T-helper 1 cell treated with Interleukin-12 subunit alpha and Interleukin-12 subunit beta and Interleukin-4 antibody, amounts not matched to agents 30 μg/mL and 1 μg/mL, for 36 hours (primary cell): ENCODE data around the gene CRACR2B.

Experiments
- H3K27ac Mint-ChIP-seq: one replicate; pipeline ENCODE4 v1.8.0; 2021; ENCODE audit warnings: mild to moderate bottlenecking, mixed read lengths
- H3K27me3 Mint-ChIP-seq: one replicate; pipeline ENCODE4 v1.8.0; 2021; ENCODE audit warnings: low read depth, mixed read lengths
- H3K36me3 Mint-ChIP-seq: one replicate; pipeline ENCODE4 v1.8.0; 2021; ENCODE audit warnings: low read depth, mixed read lengths
- H3K4me1 Mint-ChIP-seq: one replicate; pipeline ENCODE4 v1.8.0; 2021; ENCODE audit warnings: low read depth, mixed read lengths
- H3K4me3 Mint-ChIP-seq: one replicate; pipeline ENCODE4 v1.8.0; 2021; ENCODE audit warnings: mild to moderate bottlenecking, moderate library complexity, mixed read lengths
- H3K9me3 Mint-ChIP-seq: one replicate; pipeline ENCODE4 v1.8.0; 2021; ENCODE audit warnings: mixed read lengths

Gene CRACR2B

GRCh38 chr11:833849-834311 is 6.2 kb downstream of the CRACR2B start:
- peaks cover 26% of the 10 kb centered on the region for H3K27me3 Mint-ChIP-seq
- no peaks in the 10 kb centered on the region for H3K9me3 Mint-ChIP-seq
- peaks cover 2% of the 10 kb centered on the region for H3K4me1 Mint-ChIP-seq
- H3K36me3 Mint-ChIP-seq = peaks cover 1% of the 10 kb centered on the region
- H3K27ac Mint-ChIP-seq = no peak overlapping the region
- H3K4me3 Mint-ChIP-seq = peak overlapping the region; percentile 42

- H3K4me3 Mint-ChIP-seq = no peak overlapping the region
- H3K36me3 Mint-ChIP-seq = peaks cover 3% of the 10 kb centered on the region
- peaks cover 19% of the 10 kb centered on the region for H3K27me3 Mint-ChIP-seq
- H3K4me1 Mint-ChIP-seq = peaks cover 2% of the 10 kb centered on the region
- no peaks in the 10 kb centered on the region for H3K9me3 Mint-ChIP-seq
- no peak overlapping the region for H3K27ac Mint-ChIP-seq
Measured at GRCh38 chr11:834371-835316, 6.9 kb downstream of the CRACR2B start.

GRCh38 chr11:836274-836673 is 8.6 kb downstream of the CRACR2B start:
- H3K36me3 Mint-ChIP-seq = peaks cover 3% of the 10 kb centered on the region
- H3K4me1 Mint-ChIP-seq = peaks cover 11% of the 10 kb centered on the region
- no peak overlapping the region for H3K4me3 Mint-ChIP-seq
- H3K27ac Mint-ChIP-seq = no peak overlapping the region
- H3K9me3 Mint-ChIP-seq = no peaks in the 10 kb centered on the region
- peaks cover 11% of the 10 kb centered on the region for H3K27me3 Mint-ChIP-seq

GRCh38 chr11:836700-837099 is 9.0 kb downstream of the CRACR2B start:
- H3K27me3 Mint-ChIP-seq = peaks cover 7% of the 10 kb centered on the region

GRCh38 chr11:837189-837989 is 9.7 kb downstream of the CRACR2B start:
- Mint-ChIP-seq H3K4me1 (peaks cover 11% of the 10 kb centered on the region), H3K27ac (no peak overlapping the region), H3K36me3 (peaks cover 3% of the 10 kb centered on the region), H3K9me3 (no peaks in the 10 kb centered on the region), H3K27me3 (no peaks in the 10 kb centered on the region), H3K4me3 (no peak overlapping the region)

More at GRCh38 chr11:836700-837099, 9.0 kb downstream of the CRACR2B start:
- Mint-ChIP-seq H3K9me3 (no peaks in the 10 kb centered on the region), H3K27ac (no peak overlapping the region), H3K4me1 (peaks cover 11% of the 10 kb centered on the region), H3K4me3 (no peak overlapping the region), H3K36me3 (peaks cover 3% of the 10 kb centered on the region)

GRCh38 chr11:837990-838307 is 10.2 kb downstream of the CRACR2B start:
- Mint-ChIP-seq H3K36me3 (peaks cover 3% of the 10 kb centered on the region), H3K4me3 (no peak overlapping the region), H3K27ac (no peak overlapping the region)

GRCh38 chr11:838441-839279 is 10.9 kb downstream of the CRACR2B start:
- Mint-ChIP-seq H3K4me1 (peaks cover 12% of the 10 kb centered on the region), H3K27me3 (no peaks in the 10 kb centered on the region), H3K4me3 (no peak overlapping the region), H3K9me3 (no peaks in the 10 kb centered on the region), H3K27ac (no peak overlapping the region), H3K36me3 (peaks cover 3% of the 10 kb centered on the region)

More at GRCh38 chr11:837990-838307, 10.2 kb downstream of the CRACR2B start:
- Mint-ChIP-seq H3K9me3 (no peaks in the 10 kb centered on the region), H3K4me1 (peaks cover 11% of the 10 kb centered on the region), H3K27me3 (no peaks in the 10 kb centered on the region)

GRCh38 chr11:839280-839623 is 11.5 kb downstream of the CRACR2B start:
- Mint-ChIP-seq H3K36me3 (peaks cover 3% of the 10 kb centered on the region), H3K4me3 (no peak overlapping the region), H3K27ac (no peak overlapping the region), H3K9me3 (no peaks in the 10 kb centered on the region), H3K4me1 (peaks cover 15% of the 10 kb centered on the region), H3K27me3 (no peaks in the 10 kb centered on the region)

GRCh38 chr11:839875-840617 is 12.3 kb downstream of the CRACR2B start:
- H3K4me3 Mint-ChIP-seq = peak overlapping the region; percentile 85
- H3K36me3 Mint-ChIP-seq = peaks cover 3% of the 10 kb centered on the region
- peaks cover 18% of the 10 kb centered on the region for H3K4me1 Mint-ChIP-seq
- H3K27me3 Mint-ChIP-seq = no peaks in the 10 kb centered on the region
- H3K27ac Mint-ChIP-seq = no peak overlapping the region
- H3K9me3 Mint-ChIP-seq = no peaks in the 10 kb centered on the region

GRCh38 chr11:841981-842369 is 14.3 kb downstream of the CRACR2B start:
- Mint-ChIP-seq H3K4me1 (peaks cover 18% of the 10 kb centered on the region), H3K4me3 (peak overlapping the region; percentile 85), H3K27me3 (no peaks in the 10 kb centered on the region), H3K36me3 (peaks cover 2% of the 10 kb centered on the region), H3K27ac (peak overlapping the region; percentile 70), H3K9me3 (no peaks in the 10 kb centered on the region)

- peak within 1 kb of the TSS; percentile 70 for H3K27ac Mint-ChIP-seq
- H3K36me3 Mint-ChIP-seq = peaks cover 2% of the 10 kb centered on the region
- H3K27me3 Mint-ChIP-seq = no peaks in the 10 kb centered on the region
- peak within 1 kb of the TSS; percentile 85 for H3K4me3 Mint-ChIP-seq
- peaks cover 18% of the 10 kb centered on the region for H3K4me1 Mint-ChIP-seq
- H3K9me3 Mint-ChIP-seq = no peaks in the 10 kb centered on the region
Measured at GRCh38 chr11:842370-843002, 14.8 kb downstream of the CRACR2B start, which contains the start of the genes POLR2L and TSPAN4. TSS of gene POLR2L (minus strand) at chr11:842529. CDS start at chr11:842508, 21 bp downstream. TSS of gene TSPAN4 (plus strand) at chr11:842852. CDS start at chr11:850305, 7,453 bp downstream.

GRCh38 chr11:843086-843734 is 15.5 kb downstream of the CRACR2B start:
- no peak overlapping the region for H3K27ac Mint-ChIP-seq
- H3K36me3 Mint-ChIP-seq = peaks cover 2% of the 10 kb centered on the region
- H3K9me3 Mint-ChIP-seq = no peaks in the 10 kb centered on the region
- H3K27me3 Mint-ChIP-seq = no peaks in the 10 kb centered on the region
- peak overlapping the region; percentile 71 for H3K4me3 Mint-ChIP-seq
- H3K4me1 Mint-ChIP-seq = peaks cover 18% of the 10 kb centered on the region
